ENCODE measurements around the gene OR8A1. TPM values are rescaled to one million over a fixed set of nuclear protein-coding genes. Genes with fewer than 3 reads are reported as not detected.

Gene OR8A1
- total RNA-seq, 1 experiment from 2014 or later, result not detected

GRCh38 chr11:124611064-124611463 lies 41.3 kb downstream of the OR8A1 start, which contains the start of gene PANX3:
TSS of gene PANX3 (plus strand) at chr11:124611428. CDS start at chr11:124611557, 129 bp downstream.
- TF ChIP-seq CTCF (IDR thresholded peaks at IDR 0.05; ENCODE audit: insufficient read depth in 1 of 2, low read depth in 1 of 2, low read length in 1 of 2, severe bottlenecking in 1 of 2, unreplicated experiment in 1 of 2), result no peak
- Mint-ChIP-seq H3K9me3 (ENCODE audit: unreplicated experiment) (no peaks in the 10 kb centered on the region), H3K27ac (ENCODE audit: unreplicated experiment) (no peak within 1 kb of the TSS), H3K36me3 (ENCODE audit: insufficient read depth, unreplicated experiment) (no peaks in the 10 kb centered on the region), H3K4me3 (ENCODE audit: unreplicated experiment) (no peak within 1 kb of the TSS), H3K27me3 (ENCODE audit: insufficient read depth, unreplicated experiment) (peaks cover 6% of the 10 kb centered on the region), H3K4me1 (ENCODE audit: low read depth, unreplicated experiment) (no peaks in the 10 kb centered on the region)
- CTCF ChIA-PET, result interaction anchor here (0.6 kb wide), 1 partner anchor 172 kb away, joined by 3 read pairs; no protein-coding TSS in a partner anchor
- intact Hi-C loops (cut with micrococcal nuclease; ENCODE audit: unreplicated experiment), result no loop called here
- no peaks in the 10 kb centered on the region for H3K4me1 ChIP-seq
- peaks cover 2% of the 10 kb centered on the region; the same call in 1 of the 2 replicates for H3K9me3 ChIP-seq
- H3K27me3 ChIP-seq (replicated peaks; ENCODE audit: control insufficient read depth, insufficient read depth, low read length), result no peaks in the 10 kb centered on the region
- H3K36me3 ChIP-seq (ENCODE audit: control insufficient read depth, insufficient read depth, low read length), result no peaks in the 10 kb centered on the region
- no TSS peak for BruUV-seq (replicated peaks)
- DNase-seq, result no peak
- no peak within 1 kb of the TSS for H3K4me3 ChIP-seq (ENCODE audit: low read depth, low read length)
- POLR2A ChIA-PET, result interaction anchor here (0.7 kb wide), 1 partner anchor 12 kb away, joined by 3 read pairs; the partner anchor contains the start of gene TBRG1

- H3K9me3 ChIP-seq, result peaks cover 2% of the 10 kb centered on the region; the same call in 1 of the 2 replicates
- no TSS peak for BruUV-seq (replicated peaks)
These were observed 42.2 kb downstream of the OR8A1 start for GRCh38 chr11:124612045-124612444.

GRCh38 chr11:124612567-124613246 lies 42.9 kb downstream of the OR8A1 start:
- Mint-ChIP-seq H3K27ac (ENCODE audit: unreplicated experiment) (no peak overlapping the region), H3K4me3 (ENCODE audit: unreplicated experiment) (no peak overlapping the region), H3K4me1 (ENCODE audit: low read depth, unreplicated experiment) (peaks cover 7% of the 10 kb centered on the region), H3K27me3 (ENCODE audit: insufficient read depth, unreplicated experiment) (peaks cover 6% of the 10 kb centered on the region), H3K9me3 (ENCODE audit: unreplicated experiment) (no peaks in the 10 kb centered on the region), H3K36me3 (ENCODE audit: insufficient read depth, unreplicated experiment) (no peaks in the 10 kb centered on the region)
- CTCF ChIA-PET, result no interaction called here
- DNase-seq, result peak in 1 of 2 experiments; percentile 33
- no peak overlapping the region for H3K4me3 ChIP-seq (ENCODE audit: low read depth, low read length)
- intact Hi-C loops (cut with micrococcal nuclease; ENCODE audit: unreplicated experiment), result no loop called here
- no peaks in the 10 kb centered on the region for H3K36me3 ChIP-seq (ENCODE audit: control insufficient read depth, insufficient read depth, low read length)
- TF ChIP-seq CTCF (IDR thresholded peaks at IDR 0.05; ENCODE audit: insufficient read depth in 1 of 2, low read depth in 1 of 2, low read length in 1 of 2, severe bottlenecking in 1 of 2, unreplicated experiment in 1 of 2), result no peak
- H3K9me3 ChIP-seq, result no peaks in the 10 kb centered on the region
- no peaks in the 10 kb centered on the region for H3K4me1 ChIP-seq
- no TSS peak for BruUV-seq (replicated peaks)
- POLR2A ChIA-PET, result interaction anchor here (1.0 kb wide), 1 partner anchor 10 kb away, joined by 3 read pairs; the partner anchor contains the start of gene TBRG1
- no peaks in the 10 kb centered on the region for H3K27me3 ChIP-seq (replicated peaks; ENCODE audit: control insufficient read depth, insufficient read depth, low read length)

More at GRCh38 chr11:124612045-124612444, 42.2 kb downstream of the OR8A1 start:
- Mint-ChIP-seq H3K27me3 (ENCODE audit: insufficient read depth, unreplicated experiment) (peaks cover 6% of the 10 kb centered on the region), H3K36me3 (ENCODE audit: insufficient read depth, unreplicated experiment) (no peaks in the 10 kb centered on the region), H3K9me3 (ENCODE audit: unreplicated experiment) (no peaks in the 10 kb centered on the region), H3K27ac (ENCODE audit: unreplicated experiment) (no peak overlapping the region), H3K4me1 (ENCODE audit: low read depth, unreplicated experiment) (peaks cover under 1% of the 10 kb centered on the region), H3K4me3 (ENCODE audit: unreplicated experiment) (no peak overlapping the region)
- Histone ChIP-seq H3K4me1 (no peaks in the 10 kb centered on the region), H3K4me3 (ENCODE audit: low read depth, low read length) (no peak overlapping the region), H3K36me3 (ENCODE audit: control insufficient read depth, insufficient read depth, low read length) (no peaks in the 10 kb centered on the region), H3K27me3 (replicated peaks; ENCODE audit: control insufficient read depth, insufficient read depth, low read length) (no peaks in the 10 kb centered on the region)
- ChIA-PET CTCF (no interaction called here), POLR2A (no interaction called here)
- no peak for TF ChIP-seq CTCF (IDR thresholded peaks at IDR 0.05; ENCODE audit: insufficient read depth in 1 of 2, low read depth in 1 of 2, low read length in 1 of 2, severe bottlenecking in 1 of 2, unreplicated experiment in 1 of 2)
- DNase-seq, result no peak
- intact Hi-C loops (cut with micrococcal nuclease; ENCODE audit: unreplicated experiment), result no loop called here

All from Caco-2 (cell line).